Hindlimb muscle (tissue), 1 donor: Measurements from ENCODE around the gene CDK5RAP3. TPM values are rescaled to one million over a fixed set of nuclear protein-coding genes. Genes with fewer than 3 reads are reported as not detected.

ENCODE experiments used
- DNase-seq: peaks from one replicate; pipeline ENCODE4 v3.0.0-alpha.2; 2013
- polyA plus RNA-seq: library from polyadenylated mRNA; unstranded; fragments of 120-200 nt; gene quantifications from one replicate; pipeline ENCODE4 v1.2.1, GENCODE V29; 2013; ENCODE audit not compliant: insufficient read length

The CDK5RAP3 gene
- polyA plus RNA-seq, 1 donor = 74.7 TPM

GRCh38 chr17:48025040-48025903 lies 54.4 kb downstream of the CDK5RAP3 start:
- peak; percentile 94 for DNase-seq

- DNase-seq = no peak
Observed at GRCh38 chr17:48025904-48026501, 55.1 kb downstream of the CDK5RAP3 start.

GRCh38 chr17:48026502-48027321 lies 55.8 kb downstream of the CDK5RAP3 start:
- peak; percentile 91 for DNase-seq

GRCh38 chr17:48027322-48027981 lies 56.5 kb downstream of the CDK5RAP3 start:
- DNase-seq = no peak

- DNase-seq = no peak
Observed at GRCh38 chr17:48028736-48029135, 57.8 kb downstream of the CDK5RAP3 start.

- DNase-seq = no peak
Observed at GRCh38 chr17:48030531-48030930, 59.6 kb downstream of the CDK5RAP3 start.

Other genes with a start within 250 kb of the CDK5RAP3 start
- gene TBX21, start 237.9 kb upstream of the CDK5RAP3 start, polyA plus RNA-seq = 0.15 TPM
- 16.1 TPM for gene OSBPL7, start 149.3 kb upstream of the CDK5RAP3 start, polyA plus RNA-seq
- 68.7 TPM for gene MRPL10, start 139.6 kb upstream of the CDK5RAP3 start, polyA plus RNA-seq
- gene LRRC46, start 139.4 kb upstream of the CDK5RAP3 start, polyA plus RNA-seq = 1.5 TPM
- 26.5 TPM for gene SCRN2, start 129.8 kb upstream of the CDK5RAP3 start, polyA plus RNA-seq
- 0.93 TPM for gene SP6, start 120.0 kb upstream of the CDK5RAP3 start, polyA plus RNA-seq
- 19.0 TPM for gene SP2, start 74.9 kb upstream of the CDK5RAP3 start, polyA plus RNA-seq
- 11.2 TPM for gene PNPO, start 29.5 kb upstream of the CDK5RAP3 start, polyA plus RNA-seq
- not detected for gene PRR15L, start 13.2 kb upstream of the CDK5RAP3 start, polyA plus RNA-seq
- 39.1 TPM for gene COPZ2, start 66.7 kb downstream of the CDK5RAP3 start, polyA plus RNA-seq
- 302 TPM for gene NFE2L1, start 77.2 kb downstream of the CDK5RAP3 start, polyA plus RNA-seq
- gene CBX1, start 130.4 kb downstream of the CDK5RAP3 start, polyA plus RNA-seq = 74.7 TPM
- 11.8 TPM for gene SNX11, start 136.7 kb downstream of the CDK5RAP3 start, polyA plus RNA-seq